OCI-LY7 (cell line): ENCODE measurements around the gene DNMT3A. TPM values are rescaled to one million over a fixed set of nuclear protein-coding genes. Genes with fewer than 3 reads are reported as not detected.

Experiments used
- BruUV-seq: library from RNA; stranded (reverse); fragments of 400-500 nt; replicated peaks from 2 replicates; lab custom pipeline; 2021; lab: Mats Ljungman, UMichigan
- CTCF ChIA-PET: fragments of 300-600 bp; sonication (Branson Sonifier 250); formaldehyde crosslinking; loops from one replicate; lab custom pipeline; 2022; ENCODE audit warnings: antibody characterized with exemption; ENCODE audit not compliant: unreplicated experiment; lab: Charles Lee
- POLR2A ChIA-PET: fragments of 300-600 bp; sonication (Branson Sonifier 250); formaldehyde crosslinking; loops from one replicate; lab custom pipeline; 2022; ENCODE audit warnings: antibody characterized with exemption; lab: Charles Lee
- DNase-seq: peaks from one replicate; pipeline ENCODE4 v3.0.0-alpha.2; 2015; ENCODE audit warnings: low spot score
- H2AFZ ChIP-seq: fragments of 200-600 bp; sonication (generic), shearing (Covaris generic); 2 replicates; pipeline ENCODE4 v1.6.1; 2014; ENCODE audit warnings: mild to moderate bottlenecking, antibody characterized with exemption, low read length, moderate library complexity
- H3K27ac ChIP-seq: fragments of 200-600 bp; sonication (generic); 2 replicates; pipeline ENCODE4 v1.5.1; 2014; ENCODE audit warnings: mixed run types, low read depth, mild to moderate bottlenecking, moderate library complexity, low read length, inconsistent platforms; ENCODE audit not compliant: poor library complexity, severe bottlenecking
- H3K36me3 ChIP-seq: fragments of 200-600 bp; sonication (generic); 2 replicates; pipeline ENCODE4 v1.6.1; 2014; ENCODE audit warnings: mild to moderate bottlenecking, antibody characterized with exemption, low read length, moderate library complexity, mixed read lengths; ENCODE audit not compliant: insufficient read depth
- H3K4me1 ChIP-seq: fragments of 200-600 bp; sonication (generic); 2 replicates; pipeline ENCODE4 v1.5.1; 2014; ENCODE audit warnings: mild to moderate bottlenecking, low read length; ENCODE audit not compliant: insufficient read depth, poor library complexity, severe bottlenecking
- H3K4me2 ChIP-seq: fragments of 200-600 bp; sonication (generic); 2 replicates; pipeline ENCODE4 v1.6.1; 2014; ENCODE audit warnings: mild to moderate bottlenecking, low read length
- H3K4me3 ChIP-seq: fragments of 200-600 bp; sonication (generic); 2 replicates; pipeline ENCODE4 v1.5.1; 2014; ENCODE audit warnings: mild to moderate bottlenecking, low read depth, low read length; ENCODE audit not compliant: poor library complexity, severe bottlenecking
- H3K79me2 ChIP-seq: fragments of 200-600 bp; sonication (generic); 2 replicates; pipeline ENCODE4 v1.6.1; 2016; ENCODE audit warnings: low read depth, mild to moderate bottlenecking, low read length, moderate library complexity, mixed read lengths; ENCODE audit not compliant: insufficient read depth
- H3K9me2 ChIP-seq: fragments of 200-600 bp; sonication (generic); 2 replicates; pipeline ENCODE4 v1.6.1; 2016; ENCODE audit warnings: mild to moderate bottlenecking, low read length, mixed read lengths; ENCODE audit not compliant: insufficient read depth
- H3K9me3 ChIP-seq: fragments of 200-600 bp; sonication (generic); 2 replicates; pipeline ENCODE4 v1.6.1; 2014; ENCODE audit warnings: mild to moderate bottlenecking, mixed run types, low read length, mixed read lengths
- H4K20me1 ChIP-seq: fragments of 200-600 bp; sonication (generic); 2 replicates; pipeline ENCODE4 v1.6.1; 2014; ENCODE audit warnings: mild to moderate bottlenecking, antibody characterized with exemption, low read length, moderate library complexity, mixed read lengths; ENCODE audit not compliant: insufficient read depth
- EZH2phosphoT487 ChIP-seq: fragments of 200-600 bp; sonication (generic); IDR thresholded peaks from 2 replicates; pipeline ENCODE4 v1.6.1; 2018; ENCODE audit warnings: low read depth, borderline replicate concordance, mild to moderate bottlenecking, mixed run types, antibody characterized with exemption, low read length, moderate library complexity, mixed read lengths
- intact Hi-C: fragments of 100-400 bp; cut with micrococcal nuclease; formaldehyde crosslinking; loops from one replicate; pipeline ENCODE4 v1.10.0; 2022; ENCODE audit not compliant: unreplicated experiment
- total RNA-seq, 2 experiments: library from RNA; depleted of rRNA in 1 of 2; stranded (reverse); fragments of >200 nt in 1 of 2; shearing (Covaris generic) in 1 of 2; gene quantifications; 2 replicates each; pipeline ENCODE4 v1.2.3, GENCODE V29; 2014 to 2022
- TF ChIP-seq, protein P1 (sequence below): fragments of 200-600 bp; sonication (generic); conservative IDR thresholded peaks from 2 replicates; pipeline ENCODE4 v1.5.1; 2014; ENCODE audit warnings: mild to moderate bottlenecking, antibody characterized with exemption, low read length, moderate library complexity, mixed read lengths

DNMT3A gene
- total RNA-seq, 2 experiments from 2014 or later: 2.8 to 7.3 TPM

DNA sequence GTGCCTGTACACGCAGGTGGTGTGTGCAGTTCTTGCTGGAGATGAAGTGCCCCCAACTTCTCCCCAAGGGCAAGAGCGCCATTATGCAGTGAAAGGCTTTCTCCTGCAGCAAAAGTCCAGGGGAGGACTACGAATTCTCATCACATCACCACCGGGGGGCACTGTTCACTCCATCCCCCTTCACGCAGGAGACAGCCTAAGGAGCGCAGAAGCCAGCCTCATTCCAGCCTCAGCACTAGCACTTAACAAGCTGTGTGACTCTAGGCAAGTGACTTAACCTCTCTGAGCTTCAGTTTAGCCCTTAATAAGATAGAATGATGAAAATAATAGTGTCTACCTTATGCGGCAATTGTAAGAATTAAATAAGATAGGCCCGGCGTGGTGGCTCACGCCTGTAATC is 32.3 kb downstream of the DNMT3A start:
- Histone ChIP-seq H3K4me1 (peaks cover 6% of the 10 kb centered on the region), H3K9me3 (no peaks in the 10 kb centered on the region), H4K20me1 (no peaks in the 10 kb centered on the region), H3K36me3 (no peaks in the 10 kb centered on the region), H3K4me3 (no peak overlapping the region), H3K27ac (no peak overlapping the region), H3K9me2 (no peaks in the 10 kb centered on the region), H3K79me2 (no peaks in the 10 kb centered on the region), H2AFZ (no peak overlapping the region), H3K4me2 (no peak overlapping the region)
- ChIA-PET POLR2A (no interaction called here), CTCF (interaction anchor here (0.6 to 0.9 kb wide), 3 partner anchors 15 to 256 kb away, joined by 3 to 4 read pairs (median 3); no protein-coding TSS in a partner anchor)
- intact Hi-C loops: loop anchor here (1.0 to 10.0 kb wide), 3 partner anchors 213 to 355 kb away; no protein-coding TSS in a partner anchor
- no TSS peak for BruUV-seq
- DNase-seq: peak; percentile 77
- no peak for TF ChIP-seq EZH2phosphoT487
- TF ChIP-seq, protein P1, sequence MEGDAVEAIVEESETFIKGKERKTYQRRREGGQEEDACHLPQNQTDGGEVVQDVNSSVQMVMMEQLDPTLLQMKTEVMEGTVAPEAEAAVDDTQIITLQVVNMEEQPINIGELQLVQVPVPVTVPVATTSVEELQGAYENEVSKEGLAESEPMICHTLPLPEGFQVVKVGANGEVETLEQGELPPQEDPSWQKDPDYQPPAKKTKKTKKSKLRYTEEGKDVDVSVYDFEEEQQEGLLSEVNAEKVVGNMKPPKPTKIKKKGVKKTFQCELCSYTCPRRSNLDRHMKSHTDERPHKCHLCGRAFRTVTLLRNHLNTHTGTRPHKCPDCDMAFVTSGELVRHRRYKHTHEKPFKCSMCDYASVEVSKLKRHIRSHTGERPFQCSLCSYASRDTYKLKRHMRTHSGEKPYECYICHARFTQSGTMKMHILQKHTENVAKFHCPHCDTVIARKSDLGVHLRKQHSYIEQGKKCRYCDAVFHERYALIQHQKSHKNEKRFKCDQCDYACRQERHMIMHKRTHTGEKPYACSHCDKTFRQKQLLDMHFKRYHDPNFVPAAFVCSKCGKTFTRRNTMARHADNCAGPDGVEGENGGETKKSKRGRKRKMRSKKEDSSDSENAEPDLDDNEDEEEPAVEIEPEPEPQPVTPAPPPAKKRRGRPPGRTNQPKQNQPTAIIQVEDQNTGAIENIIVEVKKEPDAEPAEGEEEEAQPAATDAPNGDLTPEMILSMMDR: peak; percentile 80

DNA sequence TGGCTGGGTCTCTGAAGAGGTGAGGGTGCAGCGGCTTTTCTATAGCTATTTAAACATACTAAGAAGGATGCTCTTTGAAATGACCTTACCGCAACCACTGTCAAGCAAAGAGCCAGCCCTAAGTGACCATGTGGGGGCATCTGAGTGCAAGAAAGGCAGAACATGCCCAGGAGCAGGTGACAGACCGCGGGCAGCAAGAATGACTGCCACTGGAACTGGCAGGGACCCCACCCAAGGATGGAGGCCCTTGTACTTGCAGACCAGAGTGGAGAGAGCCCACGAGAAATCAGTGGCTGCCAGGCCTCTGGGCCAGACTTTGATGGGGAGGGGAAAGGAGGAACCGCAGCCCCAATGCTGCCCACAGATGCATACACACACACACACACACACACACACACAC is 33.1 kb downstream of the DNMT3A start:
- no peak for TF ChIP-seq EZH2phosphoT487
- TF ChIP-seq, protein P1: no peak
- Histone ChIP-seq H3K4me2 (no peak overlapping the region), H4K20me1 (no peaks in the 10 kb centered on the region), H3K9me3 (no peaks in the 10 kb centered on the region), H3K79me2 (no peaks in the 10 kb centered on the region), H3K27ac (no peak overlapping the region), H3K36me3 (no peaks in the 10 kb centered on the region), H3K9me2 (no peaks in the 10 kb centered on the region), H3K4me1 (no peaks in the 10 kb centered on the region), H3K4me3 (no peak overlapping the region), H2AFZ (no peak overlapping the region)
- DNase-seq: no peak
- ChIA-PET POLR2A (no interaction called here), CTCF (interaction anchor here (0.6 kb wide), 1 partner anchor 37 kb away, joined by 4 read pairs; no protein-coding TSS in a partner anchor)
- no TSS peak for BruUV-seq
- intact Hi-C loops: loop anchor here (10.0 kb wide), 1 partner anchor 356 kb away; no protein-coding TSS in a partner anchor

DNA sequence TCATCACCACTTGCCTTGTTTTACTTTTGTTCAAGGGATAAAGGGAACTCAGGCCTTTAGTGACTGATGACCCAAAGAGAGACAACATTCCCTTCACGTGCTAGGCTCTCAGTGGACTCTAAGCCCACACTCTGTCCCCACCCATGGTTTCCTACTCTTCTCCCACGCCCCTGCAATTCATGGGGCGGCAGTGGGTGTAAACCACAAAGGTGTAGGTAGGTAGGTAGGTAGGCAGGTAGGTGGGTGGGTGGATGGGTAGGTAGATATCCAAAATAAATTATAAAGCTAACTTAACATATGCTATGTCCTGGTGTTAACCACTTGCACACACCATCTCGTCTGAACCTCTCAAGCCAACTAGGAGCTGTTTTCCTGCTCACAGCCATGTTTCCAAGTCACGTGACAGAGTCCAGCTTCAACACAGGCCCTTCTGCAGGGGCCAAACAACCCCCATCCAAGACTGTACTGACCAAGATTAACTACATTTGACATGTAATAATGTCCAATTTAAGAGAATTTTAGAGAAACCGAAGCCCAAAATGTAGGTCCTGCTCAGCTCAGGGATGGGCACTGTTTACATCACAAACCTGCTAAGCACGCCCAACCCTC is 33.7 kb downstream of the DNMT3A start:
- H3K4me2 ChIP-seq: no peak overlapping the region
- no peaks in the 10 kb centered on the region for H4K20me1 ChIP-seq
- no TSS peak for BruUV-seq
- no peak overlapping the region for H3K4me3 ChIP-seq
- no peaks in the 10 kb centered on the region for H3K4me1 ChIP-seq
- H2AFZ ChIP-seq: no peak overlapping the region
- H3K9me2 ChIP-seq: no peaks in the 10 kb centered on the region
- DNase-seq: no peak
- no peak for TF ChIP-seq EZH2phosphoT487
- H3K9me3 ChIP-seq: no peaks in the 10 kb centered on the region
- intact Hi-C loops: loop anchor here (10.0 kb wide), 1 partner anchor 357 kb away; no protein-coding TSS in a partner anchor
- no peaks in the 10 kb centered on the region for H3K79me2 ChIP-seq
- POLR2A ChIA-PET: no interaction called here
- CTCF ChIA-PET: no interaction called here
- H3K36me3 ChIP-seq: no peaks in the 10 kb centered on the region
- no peak overlapping the region for H3K27ac ChIP-seq
